Neural progenitor cell (in vitro differentiated cells): ENCODE measurements around the gene NEURL1B.

Experiments
- EZH2 ChIP-seq: fragments of 200-600 bp; sonication (generic); IDR thresholded peaks from 2 replicates; pipeline ENCODE4 v1.6.1; 2017; ENCODE audit warnings: antibody characterized with exemption, mild to moderate bottlenecking, moderate library complexity
- EZH2phosphoT487 ChIP-seq: fragments of 200-600 bp; sonication (generic); IDR thresholded peaks from 2 replicates; pipeline ENCODE4 v1.6.1; 2017; ENCODE audit warnings: antibody characterized with exemption
- TF ChIP-seq, protein P1 (sequence below): fragments of 200-600 bp; sonication (generic); IDR thresholded peaks from 2 replicates; pipeline ENCODE4 v1.5.1; 2017; ENCODE audit warnings: antibody characterized with exemption, mild to moderate bottlenecking

GRCh38 chr5:172667786-172668593, 26.9 kb downstream of the NEURL1B start:
- TF ChIP-seq, protein P1, sequence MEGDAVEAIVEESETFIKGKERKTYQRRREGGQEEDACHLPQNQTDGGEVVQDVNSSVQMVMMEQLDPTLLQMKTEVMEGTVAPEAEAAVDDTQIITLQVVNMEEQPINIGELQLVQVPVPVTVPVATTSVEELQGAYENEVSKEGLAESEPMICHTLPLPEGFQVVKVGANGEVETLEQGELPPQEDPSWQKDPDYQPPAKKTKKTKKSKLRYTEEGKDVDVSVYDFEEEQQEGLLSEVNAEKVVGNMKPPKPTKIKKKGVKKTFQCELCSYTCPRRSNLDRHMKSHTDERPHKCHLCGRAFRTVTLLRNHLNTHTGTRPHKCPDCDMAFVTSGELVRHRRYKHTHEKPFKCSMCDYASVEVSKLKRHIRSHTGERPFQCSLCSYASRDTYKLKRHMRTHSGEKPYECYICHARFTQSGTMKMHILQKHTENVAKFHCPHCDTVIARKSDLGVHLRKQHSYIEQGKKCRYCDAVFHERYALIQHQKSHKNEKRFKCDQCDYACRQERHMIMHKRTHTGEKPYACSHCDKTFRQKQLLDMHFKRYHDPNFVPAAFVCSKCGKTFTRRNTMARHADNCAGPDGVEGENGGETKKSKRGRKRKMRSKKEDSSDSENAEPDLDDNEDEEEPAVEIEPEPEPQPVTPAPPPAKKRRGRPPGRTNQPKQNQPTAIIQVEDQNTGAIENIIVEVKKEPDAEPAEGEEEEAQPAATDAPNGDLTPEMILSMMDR = no peak
- TF ChIP-seq EZH2 (no peak), EZH2phosphoT487 (no peak)
